Measurements from ENCODE around the gene POLR1A.

Gene POLR1A

GRCh38 chr2:86097114-86097896 lies 8.4 kb downstream of the POLR1A start:
- no peak for DNase-seq (ENCODE audit: low read depth, low spot score)

DNA sequence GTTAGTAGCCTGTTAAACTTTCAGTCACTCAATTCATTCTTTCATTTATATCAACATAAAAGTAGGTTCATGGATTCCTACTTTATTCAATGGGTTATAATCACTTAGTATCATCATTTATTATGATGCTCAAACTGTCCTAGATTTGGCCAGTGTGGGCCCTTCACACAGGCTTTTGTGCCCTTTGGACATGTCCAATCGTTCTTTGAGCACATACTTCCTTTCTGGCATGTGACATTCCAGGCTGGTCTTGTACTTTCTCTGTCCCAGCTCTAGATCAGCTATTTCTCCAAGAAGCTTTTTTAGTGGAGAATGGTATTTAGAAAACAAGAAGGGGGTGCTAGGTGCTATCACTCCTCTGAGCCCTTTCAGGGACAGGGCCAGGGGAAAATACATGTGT lies 11.5 kb downstream of the POLR1A start:
- no peak for DNase-seq (ENCODE audit: low read depth, low spot score)

- no peak for DNase-seq (ENCODE audit: low read depth, low spot score)
Observed at GRCh38 chr2:86087936-86088850, 17.5 kb downstream of the POLR1A start.

DNA sequence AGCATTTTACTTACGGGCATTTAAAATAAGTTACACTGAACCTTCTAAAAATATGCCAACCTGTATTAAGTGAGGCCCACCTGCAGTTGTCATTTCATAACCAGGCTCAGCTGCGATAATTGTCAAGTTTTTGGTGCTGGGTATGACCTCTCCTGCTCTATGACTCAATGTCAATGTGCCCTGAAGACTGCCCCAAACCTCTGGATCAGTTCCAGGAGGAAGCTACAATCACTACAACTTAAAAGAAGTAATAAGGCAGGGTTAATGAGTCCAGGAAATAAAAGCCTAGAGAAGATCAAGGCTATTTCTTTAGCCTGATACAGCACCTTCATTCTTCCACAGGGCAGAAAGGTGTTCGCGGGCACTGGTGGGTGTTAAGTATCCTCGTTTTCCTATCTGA lies 22.9 kb downstream of the POLR1A start:
- no peak for DNase-seq (ENCODE audit: low read depth, low spot score)

DNA sequence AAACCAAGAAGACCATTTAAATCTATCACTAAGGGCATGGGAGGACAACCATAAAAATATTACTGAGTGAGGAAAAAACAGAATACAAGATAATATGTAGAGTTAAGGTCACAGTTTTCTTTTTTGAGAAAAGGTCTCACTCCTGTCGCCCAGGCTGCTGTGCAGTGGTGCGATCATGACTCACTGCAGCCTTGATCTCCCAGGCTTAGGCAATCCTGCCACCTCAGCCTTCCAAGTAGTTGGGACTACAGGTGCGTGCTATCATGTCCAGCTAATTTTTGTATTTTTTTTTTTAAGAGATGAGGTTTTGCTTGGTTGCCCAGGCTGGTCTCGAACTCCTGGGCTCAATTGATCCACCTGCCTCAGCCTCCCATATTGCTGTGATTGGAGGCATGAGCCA lies 24.0 kb downstream of the POLR1A start:
- DNase-seq (ENCODE audit: low read depth, low spot score): no peak

GRCh38 chr2:86079981-86080911 lies 25.4 kb downstream of the POLR1A start:
- DNase-seq (ENCODE audit: low read depth, low spot score): peak; percentile 60

DNA sequence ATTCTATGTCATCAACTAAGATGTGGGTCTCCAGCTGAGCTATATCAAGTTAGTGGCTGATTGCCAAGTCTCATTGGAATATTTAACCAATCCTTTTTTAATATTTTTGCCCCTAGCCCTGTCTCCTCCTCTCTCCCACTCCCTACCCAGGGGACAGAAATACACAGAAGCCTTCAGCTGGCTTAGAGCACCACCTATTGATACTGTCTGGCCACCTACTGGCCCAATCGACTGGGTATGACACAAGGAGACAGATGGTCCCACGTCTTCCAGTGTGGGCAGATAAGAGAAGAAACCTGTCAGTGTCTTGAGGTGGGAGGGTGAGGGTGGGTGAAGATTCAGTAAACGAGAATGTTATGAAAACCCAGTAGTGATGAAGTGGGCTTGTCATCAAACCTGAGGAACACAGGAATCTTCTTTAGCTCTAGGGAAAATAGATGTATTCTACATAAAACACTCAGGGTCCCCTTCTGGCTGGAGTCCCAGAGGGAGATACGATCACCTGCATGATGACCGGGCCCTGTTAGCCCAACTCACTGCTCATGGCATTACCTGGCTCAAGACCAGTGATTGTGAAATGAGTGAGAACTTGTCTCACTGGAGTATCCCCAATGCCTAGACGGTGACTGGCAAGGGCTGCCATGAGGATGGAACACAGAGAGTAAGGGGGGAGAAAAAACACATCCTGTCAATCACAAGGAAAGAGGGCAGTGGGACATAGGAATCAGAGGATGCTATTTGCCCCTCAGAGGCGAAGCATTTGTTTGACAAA lies 26.7 kb downstream of the POLR1A start:
- DNase-seq (ENCODE audit: low read depth, low spot score): no peak

DNA sequence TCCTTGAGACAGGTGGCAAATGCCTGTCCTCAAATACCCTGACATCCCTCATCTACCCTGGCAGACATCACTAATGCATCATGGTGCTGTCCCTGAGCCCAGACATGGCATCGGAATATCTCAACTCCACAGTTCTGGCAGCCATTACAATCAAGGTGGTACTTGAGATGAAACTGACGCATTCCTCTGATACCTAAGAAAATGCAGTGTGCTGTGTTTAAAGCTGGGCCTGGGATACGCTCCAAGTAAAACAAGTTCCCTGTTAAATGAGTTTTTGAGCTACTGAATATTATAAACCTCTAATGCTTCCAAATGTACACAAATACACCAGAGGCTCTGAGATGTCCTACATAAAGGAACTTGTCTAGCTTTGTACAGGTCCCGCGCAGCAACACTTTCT lies 29.8 kb downstream of the POLR1A start:
- DNase-seq (ENCODE audit: low read depth, low spot score): no peak

- DNase-seq (ENCODE audit: low read depth, low spot score): no peak
Observed at GRCh38 chr2:86074811-86075210, 30.9 kb downstream of the POLR1A start.

DNA sequence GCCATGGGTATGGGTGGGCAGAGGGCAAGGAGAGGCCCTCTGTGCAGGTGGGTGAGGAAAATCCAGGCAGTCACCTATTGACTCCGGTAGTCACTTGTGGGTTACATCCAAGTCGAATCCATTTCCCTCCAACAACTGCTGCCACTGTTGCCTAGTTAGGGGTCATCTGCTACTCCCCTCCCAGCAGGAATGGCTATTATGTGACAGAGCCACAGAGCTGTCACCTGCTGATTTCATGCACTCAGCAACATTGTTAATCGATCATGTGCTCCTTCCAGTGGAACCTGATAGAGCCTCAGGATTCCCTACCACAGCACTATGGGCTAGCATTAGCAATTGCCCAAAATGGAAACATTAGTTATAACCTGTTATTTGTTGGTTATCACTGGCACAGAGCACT lies 31.4 kb downstream of the POLR1A start:
- no peak for DNase-seq (ENCODE audit: low read depth, low spot score)

- no peak for DNase-seq (ENCODE audit: low read depth, low spot score)
Observed at GRCh38 chr2:86073225-86073624, 32.5 kb downstream of the POLR1A start.

DNA sequence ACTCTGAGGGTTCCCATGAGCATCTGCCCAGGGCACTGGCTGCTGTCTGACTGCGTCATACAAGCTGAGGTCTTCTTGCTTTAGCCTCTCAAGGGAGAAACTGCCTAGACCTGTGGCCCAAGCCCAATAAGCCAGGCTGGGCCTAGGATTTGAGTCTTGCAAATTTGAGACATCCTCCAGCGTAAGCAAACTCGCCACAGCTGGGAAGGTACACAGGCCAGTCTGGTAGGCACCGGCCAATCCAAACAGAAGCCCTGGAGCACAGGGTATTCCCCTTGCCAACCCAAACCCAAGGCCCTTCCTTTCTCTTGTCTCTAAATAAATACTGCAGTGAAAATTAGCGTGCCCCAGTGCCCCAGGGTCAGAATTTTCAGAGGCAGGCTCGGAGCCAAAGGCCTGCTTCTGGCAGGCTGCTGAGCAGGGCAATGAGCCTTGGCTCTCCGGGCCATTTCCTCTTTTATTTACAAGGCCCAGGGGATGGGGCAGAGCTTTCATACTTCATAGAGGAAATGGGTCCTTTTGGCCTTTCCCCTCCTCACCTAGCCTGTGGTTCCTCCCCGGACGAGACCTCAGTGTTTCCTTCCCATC lies 33.3 kb downstream of the POLR1A start:
- DNase-seq (ENCODE audit: low read depth, low spot score): no peak

DNA sequence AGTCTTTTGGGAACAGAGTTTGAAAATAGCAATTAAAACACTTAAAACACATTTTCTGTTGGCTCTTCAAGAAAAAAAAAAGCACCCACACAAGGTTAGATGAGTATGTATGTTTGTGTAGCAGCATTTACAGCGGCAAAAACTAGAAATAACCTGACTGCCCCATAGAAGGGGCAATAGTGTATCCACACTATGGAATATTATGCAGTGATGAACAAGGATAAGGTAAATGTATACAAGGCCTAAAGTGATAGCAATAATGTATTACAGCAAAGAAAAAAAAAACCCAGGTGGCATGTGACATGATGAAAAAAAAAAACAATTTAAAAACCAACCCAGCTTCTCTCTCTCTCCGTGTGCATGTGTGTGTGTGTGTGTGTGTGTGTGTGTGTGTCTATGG lies 34.8 kb downstream of the POLR1A start:
- DNase-seq (ENCODE audit: low read depth, low spot score): no peak

DNA sequence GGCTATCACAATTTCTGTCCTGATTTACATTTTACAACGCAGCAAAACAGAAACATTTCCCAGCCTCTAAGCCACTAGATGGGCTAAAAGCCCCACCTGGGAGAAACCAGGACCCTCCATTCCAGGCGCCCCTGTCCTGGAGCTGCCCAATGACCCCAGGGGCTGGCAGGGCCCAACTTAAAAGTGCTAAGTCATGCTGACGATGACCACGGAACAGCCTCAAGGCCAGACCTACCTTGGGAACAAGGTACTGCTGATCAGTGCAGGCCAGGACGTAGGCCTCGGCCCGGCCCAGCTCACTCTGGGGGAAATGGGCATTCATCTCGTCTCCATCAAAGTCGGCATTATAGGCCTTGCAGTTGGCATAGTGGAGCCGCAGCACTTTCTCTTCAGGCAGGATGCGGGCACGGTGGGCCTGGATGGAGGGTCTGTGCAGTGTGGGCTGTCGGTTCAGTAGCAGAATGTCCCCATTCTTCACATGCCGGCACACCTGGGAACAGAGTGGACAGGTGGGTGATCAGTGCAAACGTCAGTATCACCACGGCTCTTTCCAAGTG lies 35.8 kb downstream of the POLR1A start:
- no peak for DNase-seq (ENCODE audit: low read depth, low spot score)

- DNase-seq (ENCODE audit: low read depth, low spot score): no peak
Observed at GRCh38 chr2:86069091-86069685, 36.5 kb downstream of the POLR1A start.

DNA sequence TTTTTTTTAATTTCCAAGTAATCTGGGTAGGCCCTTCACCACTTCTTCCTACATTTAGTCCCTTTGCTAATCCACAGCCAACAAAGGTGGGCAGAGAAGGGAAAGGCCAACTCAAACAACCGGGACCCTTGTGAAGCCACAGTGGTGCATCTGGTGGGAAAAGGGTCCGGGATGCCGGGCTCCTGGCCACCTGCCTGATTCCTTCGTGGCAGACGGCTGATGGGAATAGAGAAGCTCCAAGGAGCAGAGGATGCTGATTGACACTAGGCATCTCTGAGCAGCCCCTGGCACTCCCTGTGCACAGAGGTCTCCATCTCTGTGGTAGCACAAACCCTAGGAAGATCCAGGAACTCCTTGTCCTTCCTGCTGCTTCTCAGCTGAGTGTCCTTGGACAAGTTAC lies 37.0 kb downstream of the POLR1A start:
- DNase-seq (ENCODE audit: low read depth, low spot score): no peak

DNA sequence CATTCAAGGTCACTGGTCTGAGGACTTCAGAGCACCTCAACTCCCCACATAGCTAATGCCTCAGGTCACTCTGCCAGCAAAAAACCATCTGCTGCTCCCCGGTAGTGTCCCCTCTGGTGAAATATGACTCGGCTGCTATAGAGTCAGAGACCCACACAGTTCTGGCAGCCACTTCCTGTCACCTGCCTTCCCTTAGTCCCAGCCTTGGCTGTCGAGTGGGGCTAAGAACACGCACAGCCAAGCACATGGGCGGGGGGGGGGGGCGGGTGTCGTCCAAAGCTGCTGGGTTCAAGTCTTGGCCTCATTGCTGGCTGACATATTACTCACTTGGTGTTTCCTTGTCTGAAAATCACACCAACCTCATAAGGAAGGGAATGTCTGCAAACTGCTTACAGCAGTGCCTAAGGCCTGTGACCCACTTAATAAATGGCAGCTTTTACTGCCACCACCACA lies 37.5 kb downstream of the POLR1A start:
- no peak for DNase-seq (ENCODE audit: low read depth, low spot score)

DNA sequence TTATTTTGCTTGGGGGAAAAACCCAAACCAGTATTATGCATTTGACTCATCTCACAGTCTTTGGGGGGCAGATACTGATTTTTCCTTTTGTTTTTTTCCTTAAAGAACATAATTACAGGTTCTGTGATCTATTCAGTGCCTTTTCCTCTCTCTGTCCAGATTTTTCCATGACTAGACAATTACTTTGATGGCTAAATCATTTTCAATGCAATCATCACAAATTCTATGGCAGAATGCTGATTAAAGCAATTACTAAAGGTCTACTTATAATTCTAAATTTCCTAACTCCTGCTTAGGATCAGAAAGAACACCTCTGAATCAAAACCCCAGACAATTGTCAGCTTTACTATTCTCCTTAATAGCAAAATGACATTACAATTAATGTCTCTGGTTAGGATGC lies 38.8 kb downstream of the POLR1A start:
- no peak for DNase-seq (ENCODE audit: low read depth, low spot score)

- DNase-seq (ENCODE audit: low read depth, low spot score): no peak
Observed at GRCh38 chr2:86066007-86066578, 39.6 kb downstream of the POLR1A start.

Data from activated CD4-positive, CD25-positive, alpha-beta regulatory T cell treated with anti-CD3 and anti-CD28 coated beads, Interleukin-2, amount 50 U/mL, for 16 hours (primary cell).